GM21423 (cell line): Measurements from ENCODE around the gene TCF12.
"Not testable (repeated sequence)": the region's sequence is repeated elsewhere in the genome, so short reads cannot be mapped to it uniquely, and the experiment has no call there.

Experiments
- ATAC-seq: cut with Tn5 transposase; IDR thresholded peaks from one replicate; pipeline ENCODE4 v1.9.1; 2021; ENCODE audit warnings: mild to moderate bottlenecking, moderate library complexity; ENCODE audit not compliant: unreplicated experiment

The TCF12 gene

GRCh38 chr15:57158997-57159668 is 240.7 kb downstream of the TCF12 start:
- no peak for ATAC-seq

GRCh38 chr15:57159767-57160166 is 241.3 kb downstream of the TCF12 start:
- no peak for ATAC-seq

- no peak for ATAC-seq
Measured at GRCh38 chr15:57160823-57161560, 242.5 kb downstream of the TCF12 start.

- ATAC-seq: not testable (repeated sequence)
Measured at GRCh38 chr15:57164251-57164650, 245.8 kb downstream of the TCF12 start.

DNA sequence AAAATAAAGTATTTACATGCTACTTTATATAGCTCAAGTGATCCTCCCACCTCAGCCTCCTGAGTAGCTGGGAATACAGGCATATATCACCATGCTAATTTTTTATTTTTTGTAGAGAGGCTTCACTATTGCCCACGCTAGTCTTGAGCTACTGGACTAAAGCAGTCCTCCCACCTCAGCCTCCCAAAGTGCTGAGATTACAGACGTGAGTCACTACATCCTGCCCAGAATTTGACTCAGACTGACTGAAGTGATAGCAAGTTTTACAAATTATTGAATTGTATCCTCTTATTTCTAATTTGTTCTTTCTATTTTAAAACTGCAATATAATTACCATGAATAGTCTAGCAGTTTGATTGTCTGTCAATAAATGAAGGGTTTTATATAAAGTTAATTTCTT is 247.5 kb downstream of the TCF12 start:
- no peak for ATAC-seq

GRCh38 chr15:57167821-57168395 is 249.5 kb downstream of the TCF12 start:
- peak; percentile 41 for ATAC-seq

- no peak for ATAC-seq
Measured at GRCh38 chr15:57169643-57170042, 251.2 kb downstream of the TCF12 start.

GRCh38 chr15:57171426-57171825 is 253.0 kb downstream of the TCF12 start:
- no peak for ATAC-seq

DNA sequence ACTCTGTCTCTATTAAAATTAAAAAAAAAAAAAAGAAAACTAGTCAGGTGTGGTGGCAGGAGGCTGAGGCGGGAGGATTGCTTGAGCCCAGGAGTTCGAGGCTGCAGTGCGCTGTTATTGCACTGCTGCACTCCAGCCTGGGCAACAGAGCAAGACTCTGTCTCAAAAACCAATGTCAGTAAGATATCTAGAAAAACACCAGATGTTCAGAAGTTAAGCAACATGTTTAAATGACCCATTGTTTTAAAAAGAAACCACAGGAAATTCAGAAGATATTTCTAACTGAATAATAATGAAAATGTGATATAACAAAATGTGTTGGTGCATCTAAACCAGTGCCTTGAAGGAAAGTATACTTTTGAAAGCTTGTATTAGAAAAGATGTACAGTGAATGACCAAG is 254.5 kb downstream of the TCF12 start:
- no peak for ATAC-seq

DNA sequence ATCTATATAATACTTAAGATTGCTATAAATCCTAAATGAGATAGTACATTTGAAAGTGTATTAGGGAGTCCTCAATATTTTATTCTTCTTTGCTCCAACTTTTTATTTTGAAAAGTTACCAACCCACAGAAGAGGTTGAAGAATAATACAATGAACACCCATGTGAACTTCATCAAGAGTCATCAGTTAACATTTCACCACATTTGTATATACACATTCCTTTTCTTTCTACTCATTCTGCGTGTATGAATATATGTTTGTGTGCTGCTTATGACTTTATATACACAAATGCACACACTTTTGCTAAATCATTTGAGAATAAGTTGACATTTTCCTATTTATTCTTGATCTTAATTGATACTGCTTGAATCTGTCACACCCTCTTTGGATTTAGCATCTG is 264.6 kb downstream of the TCF12 start:
- no peak for ATAC-seq

DNA sequence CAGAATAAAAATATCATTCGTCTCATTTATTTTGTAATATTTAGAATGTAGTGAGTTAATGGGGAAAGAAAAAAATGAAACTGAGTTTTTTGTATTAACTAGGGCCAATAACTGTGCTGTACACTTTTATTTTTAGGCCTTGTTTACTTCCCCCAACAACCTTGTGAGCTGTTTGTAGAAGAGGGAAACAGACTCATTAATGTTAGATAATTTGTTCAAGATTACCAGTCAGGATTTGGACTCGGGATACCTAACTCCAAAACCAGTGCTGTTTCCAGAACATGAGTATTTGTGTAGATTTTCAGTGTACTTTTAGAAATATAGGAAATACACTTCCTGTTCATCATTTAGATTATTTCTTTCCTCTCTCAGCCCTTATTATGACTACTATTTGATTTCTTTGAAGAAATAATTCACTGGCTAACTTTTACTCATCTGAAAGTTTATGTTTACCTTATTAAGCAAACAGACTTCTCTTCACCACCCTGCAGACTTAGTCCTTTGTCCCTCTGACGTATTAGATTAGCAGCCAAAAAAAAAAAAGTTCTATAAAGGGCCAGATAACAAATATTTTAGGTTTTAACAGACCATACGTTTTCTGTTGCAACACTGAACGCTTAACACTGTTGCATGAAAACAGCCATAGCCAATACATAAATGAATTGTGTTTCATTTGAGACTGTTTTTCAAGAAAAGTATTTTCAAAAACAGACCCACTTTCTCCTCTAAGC is 265.3 kb downstream of the TCF12 start:
- no peak for ATAC-seq

GRCh38 chr15:57184502-57184901 is 266.1 kb downstream of the TCF12 start:
- ATAC-seq: no peak

GRCh38 chr15:57185507-57186074 is 267.1 kb downstream of the TCF12 start:
- ATAC-seq: no peak

DNA sequence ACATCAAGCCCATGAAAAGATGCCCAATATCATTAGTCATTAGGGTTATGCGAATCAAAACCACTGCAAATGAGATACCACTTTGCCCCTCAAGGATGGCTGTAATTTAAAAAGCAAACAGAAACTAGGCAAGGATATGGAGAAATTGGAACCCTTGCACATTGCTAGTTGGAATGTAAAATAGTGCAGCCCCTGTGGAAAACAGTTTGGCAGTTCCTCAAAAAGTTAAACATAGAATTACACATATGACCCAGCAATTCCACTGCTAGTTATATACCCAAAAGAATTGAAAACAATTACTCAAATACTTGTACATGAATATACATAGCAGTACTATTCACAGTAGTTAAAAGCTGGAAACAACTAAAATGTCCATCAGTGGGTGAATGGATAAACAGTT is 271.0 kb downstream of the TCF12 start:
- ATAC-seq: no peak

GRCh38 chr15:57190208-57190607 is 271.8 kb downstream of the TCF12 start:
- no peak for ATAC-seq

DNA sequence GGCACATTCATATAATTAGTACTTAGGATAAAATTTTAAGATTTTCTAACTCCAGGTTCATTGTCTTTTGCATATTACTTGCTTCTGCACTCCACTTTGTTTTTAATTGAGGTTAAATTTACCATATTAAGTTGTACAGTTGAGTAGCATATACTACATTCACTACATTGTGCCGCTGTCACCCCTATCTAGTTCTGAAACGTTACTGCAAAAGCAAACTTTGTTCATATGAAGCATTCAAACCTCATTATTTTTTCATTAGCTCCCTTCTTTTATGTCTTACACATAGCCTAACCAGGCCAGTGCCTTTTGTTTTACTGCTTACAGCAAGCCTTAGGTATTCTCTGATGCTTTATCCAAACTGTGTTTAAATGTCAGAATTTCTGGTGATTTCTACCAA is 274.7 kb downstream of the TCF12 start:
- ATAC-seq: no peak

DNA sequence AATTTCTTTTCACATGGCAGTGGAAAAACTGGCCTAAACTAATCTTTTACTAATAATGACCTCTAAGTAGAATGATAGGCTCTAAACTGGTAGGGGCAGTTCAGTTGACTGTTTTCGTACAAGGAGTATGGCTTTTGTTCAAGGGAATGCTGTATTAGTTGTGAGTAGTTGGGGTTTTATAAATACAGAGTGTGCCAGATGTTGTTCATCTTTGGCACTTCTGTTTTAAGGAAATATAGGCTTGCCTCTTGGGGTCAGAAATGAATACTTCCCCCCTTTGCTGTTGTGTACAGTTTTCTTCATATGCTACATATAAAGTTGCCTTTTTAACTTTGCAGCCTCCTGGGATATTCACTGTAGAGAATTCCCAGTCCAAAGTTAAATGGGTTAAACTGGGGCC is 276.9 kb downstream of the TCF12 start:
- no peak for ATAC-seq

DNA sequence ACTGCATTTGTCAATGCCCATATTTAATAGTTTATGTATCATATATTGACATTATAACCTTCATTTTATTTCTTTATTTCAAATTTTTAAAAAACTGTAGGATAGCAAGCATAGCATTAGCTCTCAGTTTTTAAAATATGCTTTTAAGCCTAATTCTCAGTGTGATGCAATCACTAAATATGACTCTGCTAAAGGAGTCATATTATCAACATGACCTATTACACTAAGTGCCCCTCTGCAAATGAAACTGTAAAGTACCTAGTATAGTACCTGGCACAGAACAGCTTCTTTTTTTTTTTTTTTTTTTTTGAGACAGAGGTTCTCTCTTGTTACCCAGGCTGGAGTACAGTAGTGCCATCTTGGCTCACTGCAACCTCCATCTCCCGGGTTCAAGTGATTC is 278.4 kb downstream of the TCF12 start:
- ATAC-seq: no peak

DNA sequence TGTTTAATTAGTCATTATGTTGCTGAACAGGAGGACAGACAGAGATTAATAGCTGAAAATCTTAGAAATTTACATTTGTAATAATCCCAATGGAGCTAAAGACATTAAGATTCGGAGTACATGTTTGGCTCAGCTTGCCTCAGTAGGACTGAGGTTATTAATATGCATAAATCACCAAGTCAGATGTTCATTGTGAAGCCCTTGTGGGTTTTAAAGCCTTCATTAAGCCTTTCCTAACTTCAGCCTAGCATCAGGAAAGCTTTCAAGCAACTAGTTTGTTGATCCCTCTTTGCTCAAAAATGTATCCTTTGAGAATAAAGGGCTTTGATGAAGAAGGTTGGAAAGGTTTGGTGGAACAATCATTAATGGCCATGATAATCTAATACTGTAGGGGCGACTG is 279.7 kb downstream of the TCF12 start:
- ATAC-seq: no peak

GRCh38 chr15:57198654-57199291 is 280.3 kb downstream of the TCF12 start:
- ATAC-seq: no peak

DNA sequence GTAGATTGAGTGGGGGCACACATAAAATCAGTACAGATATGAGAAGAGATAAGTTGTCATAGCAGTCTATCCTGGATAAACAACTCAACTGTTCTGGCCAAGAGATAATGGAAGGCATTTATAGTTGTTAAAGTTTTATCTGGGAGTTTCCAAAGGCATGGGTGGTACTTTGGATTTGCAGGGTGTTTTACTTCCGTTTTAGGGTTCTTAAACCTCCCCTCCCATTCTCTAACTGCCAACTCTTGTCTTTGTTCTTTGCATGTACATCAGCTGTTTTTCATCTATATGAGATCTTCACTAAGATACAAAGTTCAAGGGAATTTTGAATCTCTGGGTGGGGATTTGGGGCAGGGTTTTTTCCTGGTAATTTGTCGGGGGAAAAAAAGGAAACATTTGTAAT is 283.1 kb downstream of the TCF12 start:
- ATAC-seq: no peak
